Fibroblast of the conjunctiva (primary cell): ENCODE measurements around the gene DOCK7.
"Not testable (repeated sequence)": the region's sequence is repeated elsewhere in the genome, so short reads cannot be mapped to it uniquely, and the experiment has no call there.

Experiments
- DNase-seq: peaks from one replicate; pipeline ENCODE4 v3.0.0-alpha.2; 2010; ENCODE audit warnings: low read depth

The DOCK7 gene

GRCh38 chr1:62530516-62531154 is 157.6 kb downstream of the DOCK7 start:
- DNase-seq: peak; percentile 37

DNA sequence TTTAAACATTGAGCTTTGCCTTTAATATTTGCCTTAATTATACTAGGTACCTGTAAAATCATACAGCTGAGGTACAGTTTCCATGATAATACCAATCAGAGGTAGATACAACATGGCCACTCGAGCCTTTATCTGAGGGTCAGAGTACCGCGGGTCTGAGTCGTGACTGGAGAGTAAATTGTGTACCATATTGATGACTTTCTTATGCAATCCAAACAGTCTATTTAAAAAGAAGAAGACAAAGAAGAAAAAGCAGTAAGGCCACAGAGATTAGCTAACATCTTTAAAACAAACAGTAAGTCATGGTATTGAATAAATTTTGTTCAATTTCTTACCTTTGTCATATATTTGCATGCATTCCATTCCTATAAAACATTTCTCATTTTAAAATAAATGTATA is 159.0 kb downstream of the DOCK7 start:
- DNase-seq: no peak

- no peak for DNase-seq
These were observed 160.2 kb downstream of the DOCK7 start for GRCh38 chr1:62528015-62528414.

- not testable (repeated sequence) for DNase-seq
These were observed 160.8 kb downstream of the DOCK7 start for GRCh38 chr1:62527346-62527745.

DNA sequence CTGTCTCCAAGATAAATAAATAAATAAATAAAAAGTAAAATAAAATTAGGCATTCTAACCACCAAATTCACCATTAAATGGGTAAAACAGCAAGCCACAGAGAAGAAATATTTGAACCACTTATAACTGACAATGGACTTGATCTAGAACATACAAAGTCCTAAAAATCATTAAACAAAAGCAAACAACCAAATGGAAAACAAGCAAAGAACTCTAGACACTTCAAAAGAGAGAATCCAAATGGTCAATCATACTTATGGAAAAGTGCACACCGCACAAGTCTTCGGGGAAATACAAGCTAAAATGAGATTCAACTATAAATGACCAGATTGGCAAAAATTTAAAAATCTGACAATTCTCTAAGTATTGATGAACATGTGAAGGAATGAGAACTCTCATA is 164.3 kb downstream of the DOCK7 start:
- no peak for DNase-seq

DNA sequence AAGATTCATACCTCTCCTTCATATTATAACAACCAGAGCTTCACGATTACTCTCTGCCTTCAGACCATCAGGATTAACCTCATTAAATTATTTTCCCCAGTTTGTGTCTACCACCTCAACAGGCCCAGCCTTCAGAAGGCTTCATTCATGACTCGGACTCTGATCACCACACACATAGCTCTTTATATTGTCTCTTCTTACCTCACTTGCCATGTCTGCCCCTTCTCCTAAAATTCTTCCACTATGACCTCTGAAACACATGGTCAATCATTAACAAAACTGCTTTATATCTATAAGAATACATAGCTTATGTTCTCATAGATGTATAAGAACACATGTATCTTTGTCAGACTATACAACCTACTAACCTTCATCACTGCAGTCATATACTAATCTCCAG is 171.6 kb downstream of the DOCK7 start:
- DNase-seq: no peak

- peak; percentile 1 for DNase-seq
These were observed 173.3 kb downstream of the DOCK7 start for GRCh38 chr1:62514746-62515423.

DNA sequence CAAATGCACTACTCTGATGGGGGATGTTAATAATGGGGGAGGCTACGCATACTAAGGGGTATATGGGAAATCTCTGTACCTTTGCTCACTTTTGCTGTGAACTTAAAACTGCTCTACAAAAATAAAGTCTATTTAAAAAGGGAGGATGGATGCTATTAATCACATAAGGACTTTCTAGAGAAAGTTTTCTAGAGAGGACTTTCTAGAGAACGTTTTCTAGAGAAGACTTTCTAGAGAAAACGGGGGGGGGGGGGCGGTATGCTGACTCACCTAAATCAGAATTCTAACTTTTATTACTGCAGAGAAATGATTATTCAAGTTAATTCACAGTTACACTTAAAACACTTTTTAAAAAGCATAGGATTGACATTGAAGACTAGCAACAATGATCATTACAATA is 175.2 kb downstream of the DOCK7 start:
- DNase-seq: no peak

- no peak for DNase-seq
These were observed 179.2 kb downstream of the DOCK7 start for GRCh38 chr1:62509028-62509427.

DNA sequence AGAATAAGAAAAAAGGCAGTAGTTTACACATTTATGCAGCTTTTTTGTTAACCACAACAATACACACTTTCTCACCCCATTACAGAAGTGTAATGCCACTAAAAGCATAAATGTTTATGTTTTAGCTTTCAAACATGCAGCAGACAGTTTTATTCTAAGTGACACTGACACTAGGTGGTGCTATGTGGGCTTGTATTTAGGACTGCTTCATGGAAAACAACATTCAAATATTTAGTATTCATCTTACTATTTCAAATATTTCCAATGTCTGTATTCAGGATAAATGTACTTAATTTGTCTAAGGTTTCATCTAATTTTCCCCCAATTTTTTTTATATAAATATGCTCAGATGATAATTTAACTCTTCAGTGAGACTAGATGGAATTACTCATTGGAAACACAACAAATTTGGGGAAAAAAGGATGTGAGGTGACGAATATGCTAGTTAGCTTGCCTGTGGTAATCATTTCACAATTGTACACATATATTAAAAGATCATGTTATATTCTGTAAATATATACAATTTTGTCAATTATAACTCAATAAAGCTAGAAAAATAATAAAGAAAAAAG is 179.9 kb downstream of the DOCK7 start:
- peak; percentile 54 for DNase-seq

DNA sequence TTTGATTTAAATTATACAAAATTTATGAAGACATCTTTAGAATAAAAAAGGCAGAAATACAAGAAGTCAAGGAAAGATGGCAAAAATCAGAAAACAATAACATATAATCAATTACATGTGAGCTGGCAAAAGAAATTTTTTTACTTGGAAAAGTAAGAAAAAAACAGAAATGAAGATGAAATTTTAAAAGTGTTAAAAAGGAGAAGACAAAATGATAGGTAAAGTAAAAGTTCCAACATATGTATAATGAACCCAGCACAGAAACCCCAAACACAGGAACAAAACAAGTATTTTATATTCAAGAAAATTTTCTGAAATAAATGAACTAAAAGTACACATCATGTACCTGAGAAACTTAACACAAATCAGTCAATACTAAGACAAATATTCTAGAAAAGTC is 188.0 kb downstream of the DOCK7 start:
- DNase-seq: no peak

GRCh38 chr1:62494137-62494536 is 194.0 kb downstream of the DOCK7 start:
- no peak for DNase-seq

- no peak for DNase-seq
These were observed 194.5 kb downstream of the DOCK7 start for GRCh38 chr1:62493656-62494055.

DNA sequence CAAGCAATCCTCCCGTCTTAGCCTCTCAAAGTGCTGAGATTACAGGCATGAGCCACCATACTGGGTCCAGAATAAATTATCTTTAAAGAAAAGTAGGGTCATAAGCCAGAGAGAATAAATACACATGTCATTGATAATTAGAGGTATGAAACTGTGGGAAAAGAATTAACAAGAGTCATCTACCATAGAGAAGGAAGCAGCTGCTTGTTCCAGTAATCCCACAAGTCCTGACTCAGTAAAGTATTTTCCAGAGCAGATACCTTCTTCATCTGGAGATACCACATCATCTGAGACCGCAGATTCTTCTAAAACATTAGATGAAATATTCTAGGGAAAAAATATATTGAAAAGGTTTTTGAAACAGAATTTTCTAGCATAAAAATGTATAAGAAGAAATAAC is 195.7 kb downstream of the DOCK7 start:
- DNase-seq: no peak

- DNase-seq: no peak
These were observed 200.2 kb downstream of the DOCK7 start for GRCh38 chr1:62487956-62488355.

DNA sequence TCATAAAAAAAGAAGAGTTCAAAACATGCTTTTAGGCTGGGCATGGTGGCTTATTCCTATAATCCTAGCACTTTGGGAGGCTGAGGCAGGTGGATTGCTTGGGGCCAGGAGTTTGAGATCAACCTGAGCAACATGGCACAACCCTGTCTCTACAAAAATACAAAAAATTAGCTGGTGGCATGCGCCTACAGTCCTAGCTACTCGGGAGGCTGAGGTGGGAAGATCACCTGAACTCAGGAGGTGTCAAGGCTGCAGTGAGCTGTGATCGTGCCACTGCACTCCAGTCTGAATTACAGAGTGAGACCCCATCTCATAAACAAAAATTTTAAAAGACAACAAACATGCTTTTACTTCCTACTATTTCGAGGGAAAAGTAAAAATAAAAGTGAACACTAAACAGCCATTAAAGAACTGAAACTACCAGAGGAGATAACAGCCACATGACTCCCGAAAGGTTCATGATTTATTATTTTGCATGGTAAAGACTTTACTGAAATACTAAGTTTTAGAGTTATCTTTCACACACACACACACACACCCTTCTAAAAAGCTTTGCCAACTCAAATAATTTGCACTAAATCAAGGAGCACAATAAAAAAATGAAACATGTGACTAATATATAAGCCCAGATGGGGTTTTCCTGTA is 203.2 kb downstream of the DOCK7 start:
- DNase-seq: no peak

DNA sequence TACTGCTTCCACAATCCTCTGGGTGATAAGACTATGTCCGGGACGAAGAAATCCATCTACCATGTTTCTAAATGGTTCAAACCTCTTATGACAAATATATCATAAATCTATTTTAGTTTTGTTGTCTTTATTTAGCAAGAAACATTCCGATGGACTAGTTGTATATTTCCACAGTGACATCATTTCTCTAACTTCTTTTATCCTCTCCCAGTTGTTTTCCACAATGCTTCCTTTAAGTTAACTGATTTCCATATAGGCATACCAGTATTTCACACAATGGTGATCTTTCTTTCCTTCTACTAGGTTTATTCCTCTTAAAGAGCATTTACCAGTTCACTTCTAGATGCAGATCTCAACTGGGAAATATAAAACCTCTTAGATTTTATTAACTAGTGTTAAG is 206.5 kb downstream of the DOCK7 start:
- DNase-seq: no peak

GRCh38 chr1:62476525-62477219 is 211.5 kb downstream of the DOCK7 start:
- DNase-seq: no peak

DNA sequence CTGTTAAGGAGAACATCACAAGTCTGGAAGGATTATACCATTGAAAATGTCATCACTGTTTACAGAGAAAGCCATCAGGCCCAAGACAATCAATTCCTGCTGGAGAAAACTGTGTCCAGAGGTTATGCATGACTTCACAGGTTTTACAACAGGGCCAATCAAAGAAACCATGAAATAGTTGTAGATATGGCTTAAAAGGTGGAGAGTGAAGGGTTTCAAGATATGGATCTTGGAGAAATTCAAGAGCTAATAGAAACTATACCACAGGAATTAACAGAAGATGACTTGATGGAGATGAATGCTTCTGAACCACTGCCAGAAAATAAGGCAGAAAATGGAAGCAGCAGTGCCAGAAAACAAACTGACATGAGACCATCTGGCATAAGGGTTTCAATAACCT is 221.1 kb downstream of the DOCK7 start:
- no peak for DNase-seq

- DNase-seq: no peak
These were observed 225.8 kb downstream of the DOCK7 start for GRCh38 chr1:62462370-62462769.

DNA sequence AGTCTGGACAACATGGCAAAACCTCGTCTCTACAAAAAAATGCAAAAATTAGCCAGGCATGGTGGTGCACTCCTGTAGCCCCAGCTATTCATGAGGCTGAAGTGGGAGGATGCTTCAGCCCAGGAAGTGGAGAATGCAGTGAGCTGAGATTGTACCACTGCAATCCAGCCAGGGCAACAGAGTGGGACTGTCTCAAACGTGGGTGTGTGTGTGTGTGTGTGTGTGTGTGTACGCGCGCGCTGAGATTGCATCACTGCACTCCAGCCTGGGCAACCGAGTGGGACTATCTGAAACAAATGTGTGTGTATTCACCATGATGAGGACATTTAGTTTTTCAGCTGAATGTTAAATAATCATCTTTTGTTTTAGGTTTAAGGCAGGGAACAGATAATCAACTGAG is 230.2 kb downstream of the DOCK7 start:
- no peak for DNase-seq

GRCh38 chr1:62452951-62453350 is 235.2 kb downstream of the DOCK7 start:
- DNase-seq: no peak

DNA sequence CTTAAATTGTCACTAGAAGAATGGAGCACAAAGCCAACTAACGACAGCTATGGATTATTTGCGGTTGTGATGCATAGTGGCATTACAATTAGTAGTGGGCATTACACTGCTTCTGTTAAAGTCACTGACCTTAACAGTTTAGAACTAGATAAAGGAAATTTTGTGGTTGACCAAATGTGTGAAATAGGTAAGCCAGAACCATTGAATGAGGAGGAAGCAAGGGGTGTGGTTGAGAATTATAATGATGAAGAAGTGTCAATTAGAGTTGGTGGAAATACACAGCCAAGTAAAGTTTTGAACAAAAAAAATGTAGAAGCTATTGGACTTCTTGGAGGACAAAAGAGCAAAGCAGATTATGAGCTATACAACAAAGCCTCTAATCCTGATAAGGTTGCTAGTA is 237.9 kb downstream of the DOCK7 start:
- DNase-seq: no peak
